Islet of Langerhans (tissue), 1 donor: ENCODE measurements around the gene MAP2K2.
"Not testable (repeated sequence)": the region's sequence is repeated elsewhere in the genome, so short reads cannot be mapped to it uniquely, and the experiment has no call there.

Experiments used
- FAIRE-seq: peaks from one replicate; lab custom pipeline; 2011; peaks lifted over from hg19 to GRCh38; lab: Jason Lieb, UNC

MAP2K2 gene

GRCh38 chr19:4130744-4131438 lies 7.0 kb upstream of the MAP2K2 start:
- no peak for FAIRE-seq

DNA sequence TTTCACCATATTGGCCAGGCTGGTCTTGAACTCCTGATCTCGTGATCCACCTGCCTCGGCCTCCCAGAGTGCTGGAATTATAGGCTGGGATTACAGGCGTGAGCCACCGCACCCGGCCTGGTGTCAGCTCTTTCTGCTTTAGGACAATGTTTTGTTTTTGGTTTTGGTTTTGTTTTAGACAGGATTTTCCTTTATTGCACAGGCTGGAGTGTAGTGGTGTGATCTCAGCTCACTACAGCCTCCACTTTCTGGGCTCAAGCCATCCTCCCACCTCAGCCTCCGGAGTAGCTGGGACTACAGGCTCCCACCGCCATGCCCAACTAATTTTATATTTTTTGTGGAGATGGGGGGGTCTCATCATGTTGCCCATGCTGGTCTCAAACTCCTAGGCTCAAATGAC lies 5.1 kb upstream of the MAP2K2 start:
- FAIRE-seq: not testable (repeated sequence)

DNA sequence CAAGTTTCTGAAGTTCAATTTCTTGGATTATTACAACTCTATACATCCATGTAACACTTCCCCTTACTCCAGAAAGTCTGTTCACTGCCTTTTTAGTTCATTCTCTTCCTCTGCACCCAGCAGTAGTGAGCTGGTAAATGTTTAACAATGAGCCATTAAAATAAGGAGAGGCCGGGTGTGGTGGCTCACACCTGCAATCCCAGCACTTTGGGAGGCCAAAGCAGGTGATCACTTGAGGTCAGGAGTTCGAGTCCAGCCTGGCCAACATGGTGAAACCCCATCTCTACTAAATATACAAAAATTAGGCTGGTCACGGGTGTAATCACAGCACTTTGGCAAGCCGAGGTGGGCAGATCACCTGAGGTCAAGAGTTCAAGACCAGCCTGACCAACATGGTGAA lies 3.4 kb upstream of the MAP2K2 start:
- FAIRE-seq: not testable (repeated sequence)

- FAIRE-seq: no peak
Measured at GRCh38 chr19:4124638-4125037, 716 bp upstream of the MAP2K2 start.

DNA sequence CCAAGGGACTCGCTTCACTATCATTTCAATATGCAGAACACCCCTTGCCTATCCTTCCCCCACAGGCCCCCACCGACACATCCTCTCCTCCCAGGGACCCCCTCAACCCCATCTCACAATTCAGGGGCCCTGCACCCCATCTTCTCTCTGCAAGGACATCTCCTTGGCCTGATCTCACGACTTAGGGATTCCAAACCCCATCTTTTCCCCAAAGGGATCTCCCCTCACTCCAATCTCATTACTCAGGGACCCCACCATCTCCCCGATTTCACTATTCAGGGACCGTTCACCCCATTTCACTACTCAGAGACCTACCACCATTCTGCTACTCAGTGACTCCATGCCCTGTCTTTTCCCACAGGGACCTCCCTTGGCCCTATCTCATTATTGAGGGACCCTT lies 1.4 kb downstream of the MAP2K2 start:
- FAIRE-seq: no peak

DNA sequence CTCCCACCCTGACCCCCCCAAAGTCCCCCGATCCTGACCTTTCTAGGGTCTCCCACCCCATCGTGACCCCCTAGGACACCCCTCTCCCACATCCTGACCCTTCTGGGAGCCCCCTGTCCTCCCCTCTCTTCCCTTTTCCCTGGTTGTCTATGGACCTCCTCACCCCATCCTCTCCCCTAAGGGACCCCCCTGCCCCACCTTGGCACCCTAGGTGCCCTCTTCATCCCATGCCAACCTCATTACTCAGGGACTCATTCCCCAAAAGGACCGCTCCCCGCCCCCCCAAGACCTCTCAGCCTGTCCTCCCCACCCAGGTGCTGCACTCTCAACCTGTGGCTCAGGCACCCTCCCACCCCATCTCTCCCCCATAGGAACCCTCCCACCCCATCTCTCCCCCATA lies 2.1 kb downstream of the MAP2K2 start:
- no peak for FAIRE-seq

DNA sequence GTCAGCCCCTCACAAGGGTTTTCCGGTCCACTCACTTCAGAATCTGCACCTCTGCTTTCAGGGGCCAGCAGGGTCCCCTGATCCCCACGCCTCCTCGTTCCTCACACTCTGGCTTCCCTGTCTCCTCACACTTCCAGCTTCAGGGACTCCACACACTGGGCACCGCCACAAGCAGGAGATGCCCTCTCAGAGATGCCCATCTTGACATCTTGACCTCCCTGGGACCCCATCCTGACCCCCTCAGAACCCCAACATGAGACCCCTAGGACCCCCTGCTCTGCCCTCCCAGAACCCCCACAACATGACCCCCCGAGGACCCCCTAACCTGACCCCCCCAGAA lies 2.7 kb downstream of the MAP2K2 start:
- no peak for FAIRE-seq

GRCh38 chr19:4120559-4121272 lies 3.2 kb downstream of the MAP2K2 start:
- FAIRE-seq: no peak

DNA sequence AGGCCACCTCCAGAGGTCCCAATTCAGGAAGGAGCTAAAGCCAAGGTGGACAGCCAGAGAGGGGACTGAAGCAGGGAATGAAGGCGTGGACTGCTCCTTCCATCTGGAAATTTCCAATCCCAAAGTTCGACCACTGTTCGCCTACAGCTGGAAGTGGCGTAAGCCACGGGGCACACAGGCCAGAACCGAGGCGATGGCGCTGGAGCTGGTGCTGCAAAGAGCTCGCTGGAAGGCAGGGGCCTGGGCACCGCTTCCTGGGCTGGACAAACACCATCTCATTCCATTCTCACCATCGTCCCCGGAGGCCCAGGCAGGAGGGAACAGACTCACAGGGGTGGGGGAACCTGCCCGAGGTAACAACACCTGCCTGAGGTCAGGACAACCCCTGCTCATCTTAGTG lies 4.2 kb downstream of the MAP2K2 start:
- FAIRE-seq: no peak

- FAIRE-seq: no peak
Measured at GRCh38 chr19:4115818-4116385, 8.0 kb downstream of the MAP2K2 start.

- no peak for FAIRE-seq
Measured at GRCh38 chr19:4115050-4115817, 8.7 kb downstream of the MAP2K2 start.

DNA sequence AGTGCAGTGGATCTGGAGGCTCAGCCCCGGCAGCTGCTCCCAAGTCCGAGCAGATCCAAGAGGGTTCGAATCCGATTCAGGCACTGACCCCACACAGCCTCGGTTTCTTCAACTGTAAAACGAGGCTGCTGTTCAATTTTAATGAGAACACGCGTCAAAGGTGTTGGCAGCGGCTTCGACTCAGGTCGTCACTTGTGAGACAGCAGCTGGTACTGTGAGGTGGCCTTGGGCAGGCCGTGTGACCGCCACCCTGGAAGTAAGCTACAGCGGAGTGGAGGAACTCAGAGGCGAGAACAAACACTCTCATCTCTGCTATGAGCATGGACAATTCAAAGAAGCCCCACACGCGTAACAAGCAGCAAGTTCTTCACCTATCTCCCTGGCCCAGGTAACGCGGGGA lies 9.7 kb downstream of the MAP2K2 start:
- no peak for FAIRE-seq

GRCh38 chr19:4113398-4114088 lies 10.4 kb downstream of the MAP2K2 start:
- no peak for FAIRE-seq

- no peak for FAIRE-seq
Measured at GRCh38 chr19:4112367-4112766, 11.6 kb downstream of the MAP2K2 start.

GRCh38 chr19:4109626-4109945 lies 14.3 kb downstream of the MAP2K2 start:
- no peak for FAIRE-seq

DNA sequence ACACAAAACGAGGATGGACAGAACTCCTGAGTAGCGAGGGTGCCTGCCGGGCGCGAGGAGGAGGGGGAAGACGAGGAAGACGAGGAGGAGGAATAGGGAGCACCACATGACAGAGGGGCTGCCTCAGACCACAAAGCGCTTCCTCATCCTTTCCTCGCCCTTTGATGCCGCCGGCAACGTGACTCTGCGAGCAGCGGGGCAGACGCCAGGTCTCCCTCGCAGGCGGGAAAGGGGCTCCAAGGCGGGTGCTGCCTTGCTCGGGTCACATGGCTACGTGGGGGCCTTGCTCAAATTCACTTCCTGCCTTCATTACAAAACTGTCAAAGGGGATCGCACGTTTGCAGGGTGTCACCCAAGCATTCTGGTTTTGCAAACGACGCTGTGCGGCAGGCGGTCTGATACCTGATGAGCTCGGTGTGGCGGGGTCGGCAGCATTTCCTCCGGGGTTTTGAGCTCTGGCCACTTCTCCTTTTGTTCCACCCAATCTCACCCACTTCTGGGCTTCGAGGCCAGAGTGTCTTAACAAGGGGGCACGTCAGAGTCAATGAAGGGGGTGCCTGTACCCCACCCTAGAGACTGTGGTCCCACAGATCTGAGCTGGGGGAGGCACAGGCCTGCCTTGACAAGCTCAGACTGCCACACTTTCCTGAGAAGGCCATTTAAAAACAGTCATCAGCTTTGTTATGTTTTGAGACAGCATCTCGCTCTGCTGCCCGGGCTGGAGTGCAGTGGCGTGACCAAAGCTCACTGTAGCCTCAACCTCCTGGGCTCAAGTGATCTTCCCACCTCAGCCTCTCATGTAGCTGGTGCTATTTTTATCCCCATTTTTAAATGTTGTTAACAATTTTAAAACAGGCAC lies 14.9 kb downstream of the MAP2K2 start:
- FAIRE-seq: no peak

DNA sequence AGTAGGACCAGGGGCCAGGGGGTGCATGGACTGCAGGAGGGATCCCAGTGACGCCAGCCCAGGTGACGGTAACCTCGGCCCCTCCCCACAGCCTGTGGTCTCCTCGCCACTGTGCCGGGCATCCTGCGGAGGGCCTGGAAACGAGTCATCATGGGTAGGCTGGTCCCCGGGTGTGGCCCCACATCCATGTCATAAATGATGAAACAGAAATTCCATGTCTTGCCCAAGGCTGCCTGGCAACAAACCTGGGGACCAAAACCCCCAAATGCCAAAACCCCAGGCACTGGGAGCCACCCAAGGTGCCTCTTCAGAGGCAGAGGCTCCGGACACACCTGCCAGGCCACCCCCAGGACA lies 20.9 kb downstream of the MAP2K2 start:
- no peak for FAIRE-seq

DNA sequence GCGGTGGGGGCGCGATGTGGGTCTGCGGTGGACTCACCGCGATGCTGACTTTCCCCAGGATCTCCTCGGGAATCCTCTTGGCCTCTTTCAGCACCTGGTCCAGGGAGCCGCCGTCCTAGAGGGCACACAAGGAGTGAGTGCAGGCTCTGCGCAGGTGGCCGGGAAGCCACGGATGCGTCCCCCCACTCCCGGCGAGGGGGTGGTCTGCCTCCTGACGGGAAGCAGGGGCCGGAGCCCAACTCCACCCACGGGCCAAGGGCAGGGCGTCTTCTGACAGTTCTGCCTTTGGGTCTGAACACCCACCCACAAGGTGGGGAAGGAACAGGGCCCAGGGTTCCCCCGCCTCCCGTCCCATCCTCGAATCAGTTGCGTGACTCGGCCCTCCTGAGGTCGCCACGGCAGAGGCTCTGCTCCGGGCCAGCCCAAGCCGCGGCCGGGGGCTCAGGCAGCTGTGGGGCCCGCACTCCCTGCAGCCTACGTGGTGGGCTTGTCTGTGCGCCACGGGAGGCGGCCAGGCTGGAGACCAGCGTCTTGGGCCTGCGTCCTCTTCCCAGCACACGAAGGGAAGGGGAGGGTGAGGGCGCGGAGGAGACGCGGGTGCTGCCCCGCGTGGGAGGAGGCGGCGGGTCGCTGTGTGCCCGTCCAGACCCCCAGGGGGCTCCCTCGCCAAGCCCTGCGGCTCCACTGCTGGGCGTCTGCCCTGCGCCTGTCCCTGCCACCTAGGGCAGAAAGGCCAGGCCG lies 21.4 kb downstream of the MAP2K2 start:
- FAIRE-seq: no peak

- FAIRE-seq: no peak
Measured at GRCh38 chr19:4101496-4101770, 22.5 kb downstream of the MAP2K2 start.

GRCh38 chr19:4100647-4101495 lies 23.1 kb downstream of the MAP2K2 start:
- no peak for FAIRE-seq
